Measurements from ENCODE around the gene RNF4. TPM values are rescaled to one million over a fixed set of nuclear protein-coding genes. Genes with fewer than 3 reads are reported as not detected.

Gene RNF4
- total and polyA plus RNA-seq, 10 of the 15 experiments (the other 5 are each of a cell fraction or from before 2014, with no cell fraction given): 34.9 to 145 (median 76.1) TPM

- H3K9me3 ChIP-seq (replicated peaks; ENCODE audit: control insufficient read depth, insufficient read depth, low read length): no peaks in the 10 kb centered on the region
- ATAC-seq: no peak
- H3K4me3 ChIP-seq: no peak overlapping the region
- peaks cover 4% of the 10 kb centered on the region for H3K4me1 ChIP-seq (ENCODE audit: control insufficient read depth, insufficient read depth, low read length)
- TF ChIP-seq POLR2A (IDR thresholded peaks at IDR 0.05; ENCODE audit: low read depth, low read length) (no peak), NBN (IDR thresholded peaks at IDR 0.05) (no peak), ATF7 (IDR thresholded peaks at IDR 0.05; ENCODE audit: low read depth) (no peak), CEBPZ (IDR thresholded peaks at IDR 0.05; ENCODE audit: low read depth, low read length) (no peak), POLR2AphosphoS2 (IDR thresholded peaks at IDR 0.05; ENCODE audit: low read depth, low read length) (no peak), ZBTB4 (CRISPR knock-in tag; IDR thresholded peaks at IDR 0.05) (no peak), TARDBP (IDR thresholded peaks at IDR 0.05; ENCODE audit: borderline replicate concordance) (no peak), NFYB (IDR thresholded peaks at IDR 0.05; ENCODE audit: insufficient read depth, low read depth, low read length) (no peak), ZBTB33 (IDR thresholded peaks at IDR 0.05) (no peak), NR2C1 (IDR thresholded peaks at IDR 0.05) (no peak), RUNX3 (IDR thresholded peaks at IDR 0.05; ENCODE audit: low read length) (no peak)
- ChIA-PET CTCF (interaction anchor here (1.8 kb wide), 1 partner anchor 16 kb away, joined by 4 read pairs; no protein-coding TSS in a partner anchor), RAD21 (ENCODE audit: unreplicated experiment) (no interaction called here), POLR2A (no interaction called here), SMC1A (ENCODE audit: uncharacterized antibody, unreplicated experiment) (no interaction called here)
- H3K27me3 ChIP-seq (replicated peaks in 1 of 2; ENCODE audit: control insufficient read depth in 2 of 2, insufficient read depth in 2 of 2, low read length in 1 of 2): no peaks in the 10 kb centered on the region; a peak in 2 of 4 replicates
- FAIRE-seq: no peak
- DNase-seq (ENCODE audit: low read depth, low spot score): no peak
- intact Hi-C loops (cut with micrococcal nuclease; ENCODE audit: unreplicated experiment): no loop called here
- no peaks in the 10 kb centered on the region for H3K36me3 ChIP-seq (ENCODE audit: control insufficient read depth in 2 of 2, insufficient read depth in 2 of 2, low read length in 1 of 2)
- no peak overlapping the region for H3K27ac ChIP-seq (ENCODE audit: control insufficient read depth, insufficient read depth)
- no peak overlapping the region for H3K9ac ChIP-seq (ENCODE audit: control insufficient read depth, insufficient read depth, low read length)
- H4K20me1 ChIP-seq (ENCODE audit: control insufficient read depth, insufficient read depth): no peaks in the 10 kb centered on the region
- WGBS (ENCODE audit: insufficient coverage, insufficient replicate concordance, low lambda C conversion rate, missing lambda C conversion rate): 72% methylated on average over 24 of the region's 24 CpGs
- H3K79me2 ChIP-seq (ENCODE audit: control insufficient read depth, insufficient read depth, low read length): no peaks in the 10 kb centered on the region
- BruUV-seq (replicated peaks): no TSS peak
- no peak overlapping the region for H3K4me2 ChIP-seq (ENCODE audit: control insufficient read depth, insufficient read depth)
- in situ Hi-C loops (cut with MboI): no loop called here
- no peak overlapping the region for H2AFZ ChIP-seq (ENCODE audit: control insufficient read depth, low read depth, low read length)
Measured at GRCh38 chr4:2457481-2458295, 11.2 kb upstream of the RNF4 start.

Measured in GM12878 (cell line).